GM12878 (cell line): Measurements from ENCODE around the gene SON. TPM values are rescaled to one million over a fixed set of nuclear protein-coding genes. Genes with fewer than 3 reads are reported as not detected.

Experiments used
- ATAC-seq: fragments of 200-7000 bp; cut with Tn5 transposase; 3 replicates; pipeline ENCODE4 v1.9.1; 2020; ENCODE audit warnings: mild to moderate bottlenecking, moderate library complexity
- BruUV-seq: library from RNA; stranded (reverse); fragments of 400-500 nt; replicated peaks from 2 replicates; lab custom pipeline; 2021; lab: Mats Ljungman, UMichigan
- CTCF ChIA-PET: fragments of 300-600 bp; sonication (Branson Sonifier 250); formaldehyde crosslinking; extraction: SDS; loops from one replicate; lab custom pipeline; 2021; ENCODE audit warnings: inconsistent platforms; lab: Yijun Ruan, JAX
- POLR2A ChIA-PET: fragments of 350-600 bp; formaldehyde crosslinking; extraction: SDS; loops from one replicate; lab custom pipeline; 2021; ENCODE audit warnings: inconsistent platforms; lab: Charles Lee
- RAD21 ChIA-PET: fragments of 300-600 bp; sonication (Branson Sonifier 250); formaldehyde crosslinking; loops from one replicate; lab custom pipeline; 2023; ENCODE audit warnings: antibody characterized with exemption; ENCODE audit not compliant: unreplicated experiment; lab: Charles Lee
- SMC1A ChIA-PET: fragments of 300-600 bp; sonication (Branson Sonifier 250); formaldehyde crosslinking; loops from one replicate; lab custom pipeline; 2023; ENCODE audit not compliant: unreplicated experiment, uncharacterized antibody; lab: Charles Lee
- DNase-seq: peaks from one replicate; pipeline ENCODE4 v3.0.0-alpha.2; 2011; ENCODE audit warnings: low read depth, low spot score
- FAIRE-seq: peaks from 3 replicates; lab custom pipeline; 2011; peaks lifted over from hg19 to GRCh38; lab: Jason Lieb, UNC
- H2AFZ ChIP-seq: 2 replicates; pipeline ENCODE4 v1.6.0; 2011; ENCODE audit warnings: low read depth, low read length, control low read depth; ENCODE audit not compliant: control insufficient read depth
- H3K27ac ChIP-seq: 2 replicates; pipeline ENCODE4 v1.5.1; 2011; ENCODE audit warnings: control low read depth; ENCODE audit not compliant: control insufficient read depth, insufficient read depth
- H3K27me3 ChIP-seq, 2 experiments: replicated peaks in 1 of 2; 2 replicates each; pipeline versions ENCODE4 v1.6.0 to v1.6.1; 2011; ENCODE audit warnings: low read length in 1 of 2; ENCODE audit not compliant: control insufficient read depth in 2 of 2, insufficient read depth in 2 of 2
- H3K36me3 ChIP-seq, 2 experiments: 2 replicates each; pipeline ENCODE4 v1.5.1; 2011; ENCODE audit warnings: low read length in 1 of 2; ENCODE audit not compliant: control insufficient read depth in 2 of 2, insufficient read depth in 2 of 2
- H3K4me1 ChIP-seq: 2 replicates; pipeline ENCODE4 v1.6.1; 2011; ENCODE audit warnings: mild to moderate bottlenecking, low read length, moderate library complexity, mixed read lengths; ENCODE audit not compliant: control insufficient read depth, insufficient read depth
- H3K4me2 ChIP-seq: 2 replicates; pipeline ENCODE4 v1.6.0; 2011; ENCODE audit warnings: control low read depth; ENCODE audit not compliant: control insufficient read depth, insufficient read depth
- H3K4me3 ChIP-seq: fragments of 200-600 bp; sonication (generic); 2 replicates; pipeline ENCODE4 v1.5.1; 2016
- H3K79me2 ChIP-seq: 2 replicates; pipeline ENCODE4 v1.6.0; 2011; ENCODE audit warnings: low read length; ENCODE audit not compliant: control insufficient read depth, insufficient read depth
- H3K9ac ChIP-seq: 2 replicates; pipeline ENCODE4 v1.8.0; 2011; ENCODE audit warnings: low read length, control low read depth, mixed read lengths; ENCODE audit not compliant: control insufficient read depth, insufficient read depth
- H3K9me3 ChIP-seq: replicated peaks from 3 replicates; pipeline ENCODE4 v1.5.1; 2011; ENCODE audit warnings: mild to moderate bottlenecking, low read length; ENCODE audit not compliant: control insufficient read depth, insufficient read depth
- H4K20me1 ChIP-seq: 2 replicates; pipeline ENCODE4 v1.6.0; 2011; ENCODE audit not compliant: control insufficient read depth, insufficient read depth
- CEBPB ChIP-seq, 2 experiments: fragments of 150-350 bp in 1 of 2; IDR thresholded peaks; 2 replicates each; pipeline ENCODE4 v1.6.1; 2012 to 2014; ENCODE audit warnings: low read depth in 2 of 2, low read length in 2 of 2, borderline replicate concordance in 1 of 2, inconsistent platforms in 1 of 2
- CREM ChIP-seq: IDR thresholded peaks from 2 replicates; pipeline ENCODE4 v1.6.1; 2014; ENCODE audit warnings: antibody characterized with exemption, low read depth
- EED ChIP-seq: sonication (generic); IDR thresholded peaks from 2 replicates; pipeline ENCODE4 v1.6.1; 2016; ENCODE audit warnings: antibody characterized with exemption, low read depth
- EGR1 ChIP-seq, 2 experiments: IDR thresholded peaks; 1 replicate in 1 of 2; 2 replicates in 1 of 2; pipeline ENCODE4 v1.6.1; 2011 to 2012; ENCODE audit warnings: low read depth in 2 of 2, low read length in 2 of 2, borderline replicate concordance in 1 of 2, mild to moderate bottlenecking in 1 of 2, moderate library complexity in 1 of 2
- ESRRA ChIP-seq: IDR thresholded peaks from 2 replicates; pipeline ENCODE4 v1.6.1; 2012; ENCODE audit warnings: mild to moderate bottlenecking, low read length, improper control_type of control experiment
- HCFC1 ChIP-seq: fragments of 150-350 bp; IDR thresholded peaks from 2 replicates; pipeline ENCODE4 v1.6.1; 2014; ENCODE audit warnings: low read length
- MEF2B ChIP-seq: fragments of 450-650 bp; IDR thresholded peaks from 2 replicates; pipeline ENCODE4 v1.6.1; 2018; ENCODE audit warnings: mild to moderate bottlenecking, moderate library complexity; ENCODE audit not compliant: partially characterized antibody, poor library complexity, severe bottlenecking
- NR2C2 ChIP-seq: IDR thresholded peaks from 2 replicates; pipeline ENCODE4 v1.6.1; 2011; ENCODE audit warnings: borderline replicate concordance, low read depth; ENCODE audit not compliant: control insufficient read depth, insufficient read length
- PAX5 ChIP-seq: IDR thresholded peaks from 2 replicates; pipeline ENCODE4 v1.6.1; 2011; ENCODE audit warnings: low read depth, low read length, borderline replicate concordance
- PML ChIP-seq: IDR thresholded peaks from 2 replicates; pipeline ENCODE4 v1.6.1; 2012; ENCODE audit warnings: low read length, inconsistent platforms
- POLR2AphosphoS5 ChIP-seq: IDR thresholded peaks from 2 replicates; pipeline ENCODE4 v1.6.1; 2011; ENCODE audit warnings: mild to moderate bottlenecking, low read length, inconsistent platforms
- TCF3 ChIP-seq: IDR thresholded peaks from 2 replicates; pipeline ENCODE4 v1.6.1; 2012; ENCODE audit warnings: low read depth, mild to moderate bottlenecking, low read length, borderline replicate concordance; ENCODE audit not compliant: insufficient read depth
- ZBTB40 ChIP-seq: fragments of 450-650 bp; IDR thresholded peaks from 2 replicates; pipeline ENCODE4 v1.6.1; 2016; ENCODE audit warnings: mild to moderate bottlenecking, moderate library complexity, borderline replicate concordance
- WGBS: methylation state at CpG from one replicate; pipeline ENCODE4 v1.1.6; 2016; ENCODE audit warnings: low lambda C conversion rate; ENCODE audit not compliant: insufficient replicate concordance, insufficient coverage; ENCODE audit errors: missing lambda C conversion rate; 5-methylcytosine and 5-hydroxymethylcytosine counted together
- in situ Hi-C: fragments of 300-500 bp; cut with MboI; formaldehyde crosslinking; loops from 9 replicates; pipeline ENCODE4 v1.14.3; 2018; ENCODE audit warnings: mixed read lengths
- intact Hi-C: fragments of 100-400 bp; cut with micrococcal nuclease; formaldehyde crosslinking; loops from one replicate; pipeline ENCODE4 v1.14.2; 2022; ENCODE audit not compliant: unreplicated experiment
- polyA plus RNA-seq, 11 experiments: library from polyadenylated mRNA; depleted of rRNA in 4 of 11; unstranded in 6 of 11; stranded (reverse) in 5 of 11; fragments of >200 nt; fragmentation: Nextera tagmentation in 4 of 11; fragmentation: Illumina TruSeq in 1 of 11; extraction: Ambion mirVana in 4 of 11; extraction: Trizol in 1 of 11; gene quantifications; 1 replicate in 1 of 11; 2 replicates in 10 of 11; pipeline versions ENCODE4 v1.2.1 to v1.2.3, GENCODE V29; 2011 to 2016; ENCODE audit warnings: inconsistent platforms in 2 of 11, missing spikeins in 2 of 11, low read depth in 1 of 11
- total RNA-seq, 4 experiments: library from RNA; depleted of rRNA in 3 of 4; stranded (reverse); fragments of >200 nt in 3 of 4; fragmentation: Illumina TruSeq in 1 of 4; extraction: Trizol in 1 of 4; gene quantifications; 2 replicates each; pipeline versions ENCODE4 v1.2.1 to v1.2.3, GENCODE V29; 2013 to 2021
- TF ChIP-seq, protein P1 (sequence below): fragments of 450-650 bp; IDR thresholded peaks from 2 replicates; pipeline ENCODE4 v1.6.1; 2017; ENCODE audit warnings: antibody characterized with exemption, mild to moderate bottlenecking, moderate library complexity

The SON gene
- total and polyA plus RNA-seq, 10 of the 15 experiments (the other 5 are each of a cell fraction or from before 2014, with no cell fraction given): 95.7 to 788 (median 251) TPM

- TF ChIP-seq ZBTB40 (no peak), PML (no peak)
Measured at GRCh38 chr21:33586927-33587326, 44.1 kb downstream of the SON start (continued).

DNA sequence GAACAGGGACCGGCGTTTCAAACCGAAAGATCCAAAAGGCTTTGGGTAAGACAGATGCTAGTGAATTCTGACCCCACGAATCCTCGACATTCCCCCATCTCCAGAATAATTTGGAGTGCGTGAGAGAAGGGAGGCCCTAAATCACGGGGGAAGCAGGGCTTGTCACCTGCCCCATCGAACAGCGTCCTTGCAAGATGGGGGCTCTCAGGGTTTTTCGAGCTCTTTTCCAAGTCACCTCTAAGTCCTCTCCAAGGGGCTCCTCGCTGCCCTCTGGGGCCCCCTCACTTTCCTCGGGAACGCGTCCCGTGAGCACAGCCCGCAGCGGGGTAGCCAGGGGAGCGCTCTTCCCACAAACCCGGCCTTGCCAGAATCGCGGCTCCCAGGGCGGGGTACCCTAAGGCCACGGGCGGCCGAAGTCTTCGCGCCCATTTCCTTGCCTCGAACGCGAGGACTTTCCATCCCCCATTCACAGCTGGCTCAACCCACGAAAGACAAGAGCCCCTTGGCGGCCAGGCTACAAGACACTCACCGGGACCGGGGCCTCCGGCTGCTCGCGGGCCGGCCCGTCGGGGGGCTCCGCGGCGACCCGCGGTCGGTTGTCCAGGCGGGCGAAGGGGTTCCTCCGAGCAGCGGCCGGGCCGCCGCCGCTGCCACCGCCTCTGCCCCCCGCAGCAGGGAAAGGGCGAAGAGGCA is 45.1 kb downstream of the SON start:
- Histone ChIP-seq H3K4me2 (peak overlapping the region; percentile 79), H3K27ac (peak overlapping the region; percentile 82), H3K36me3 (peaks cover 0 to 3% of the 10 kb centered on the region in 2 experiments; a peak in 2 of 4 replicates), H3K9ac (peak overlapping the region; percentile 95), H3K4me1 (no peaks in the 10 kb centered on the region), H3K9me3 (no peaks in the 10 kb centered on the region), H3K79me2 (peaks cover 28% of the 10 kb centered on the region), H3K4me3 (peak overlapping the region; percentile 92), H4K20me1 (no peaks in the 10 kb centered on the region), H2AFZ (peak overlapping the region; percentile 83), H3K27me3 (no peaks in the 10 kb centered on the region)
- BruUV-seq: no TSS peak
- CTCF ChIA-PET: interaction anchor here (1.1 to 7.8 kb wide), 4 partner anchors 16 to 48 kb away, joined by 3 to 68 read pairs (median 4); no protein-coding TSS in a partner anchor
- intact Hi-C loops (loop anchor here (5.0 kb wide), 1 partner anchor 46 kb away; the partner anchor contains the start of genes GART and SON), in situ Hi-C loops (no loop called here)
- FAIRE-seq (no peak), ATAC-seq (peak; percentile 59), DNase-seq (no peak)
- RAD21 ChIA-PET: interaction anchor here (0.8 to 2.5 kb wide), 8 partner anchors 10 to 391 kb away, joined by 3 to 15 read pairs (median 4); partner anchors contain the start of genes DNAJC28 and TMEM50B
- POLR2A ChIA-PET: interaction anchor here (0.9 to 1.4 kb wide), 7 partner anchors 10 to 108 kb away, joined by 3 to 4 read pairs (median 4); partner anchors contain the start of genes DNAJC28 and TMEM50B
- 1% methylated on average over 57 of the region's 57 CpGs for WGBS
- SMC1A ChIA-PET: interaction anchor here (1.0 to 1.7 kb wide), 3 partner anchors 18 to 263 kb away, joined by 3 to 6 read pairs (median 3); partner anchors contain the start of gene IFNAR1
- TF ChIP-seq PAX5: no peak
- TF ChIP-seq, protein P1, sequence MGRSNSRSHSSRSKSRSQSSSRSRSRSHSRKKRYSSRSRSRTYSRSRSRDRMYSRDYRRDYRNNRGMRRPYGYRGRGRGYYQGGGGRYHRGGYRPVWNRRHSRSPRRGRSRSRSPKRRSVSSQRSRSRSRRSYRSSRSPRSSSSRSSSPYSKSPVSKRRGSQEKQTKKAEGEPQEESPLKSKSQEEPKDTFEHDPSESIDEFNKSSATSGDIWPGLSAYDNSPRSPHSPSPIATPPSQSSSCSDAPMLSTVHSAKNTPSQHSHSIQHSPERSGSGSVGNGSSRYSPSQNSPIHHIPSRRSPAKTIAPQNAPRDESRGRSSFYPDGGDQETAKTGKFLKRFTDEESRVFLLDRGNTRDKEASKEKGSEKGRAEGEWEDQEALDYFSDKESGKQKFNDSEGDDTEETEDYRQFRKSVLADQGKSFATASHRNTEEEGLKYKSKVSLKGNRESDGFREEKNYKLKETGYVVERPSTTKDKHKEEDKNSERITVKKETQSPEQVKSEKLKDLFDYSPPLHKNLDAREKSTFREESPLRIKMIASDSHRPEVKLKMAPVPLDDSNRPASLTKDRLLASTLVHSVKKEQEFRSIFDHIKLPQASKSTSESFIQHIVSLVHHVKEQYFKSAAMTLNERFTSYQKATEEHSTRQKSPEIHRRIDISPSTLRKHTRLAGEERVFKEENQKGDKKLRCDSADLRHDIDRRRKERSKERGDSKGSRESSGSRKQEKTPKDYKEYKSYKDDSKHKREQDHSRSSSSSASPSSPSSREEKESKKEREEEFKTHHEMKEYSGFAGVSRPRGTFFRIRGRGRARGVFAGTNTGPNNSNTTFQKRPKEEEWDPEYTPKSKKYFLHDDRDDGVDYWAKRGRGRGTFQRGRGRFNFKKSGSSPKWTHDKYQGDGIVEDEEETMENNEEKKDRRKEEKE: no peak
- TF ChIP-seq HCFC1: no peak
- TF ChIP-seq CEBPB (IDR thresholded peaks at IDR 0.05; ENCODE audit: borderline replicate concordance in 1 of 2, low read depth in 2 of 2, low read length in 2 of 2): no peak
- TF ChIP-seq NR2C2: no peak
- 0 out of 2 replicates have a peak, but pooled peaks have one; percentile 25 for TF ChIP-seq TCF3
- no peak for TF ChIP-seq EGR1 (IDR thresholded peaks at IDR 0.05; ENCODE audit: borderline replicate concordance in 1 of 2, low read depth in 2 of 2, low read length in 2 of 2)
- no peak for TF ChIP-seq MEF2B
- no peak for TF ChIP-seq POLR2AphosphoS5
- no peak for TF ChIP-seq ESRRA
- TF ChIP-seq CREM: no peak
- 0 out of 2 replicates have a peak, but pooled peaks have one; percentile 29 for TF ChIP-seq EED
